Embryonic facial prominence (tissue), 1 donor: ENCODE data around the gene PRTN3.

ENCODE experiments used
- DNase-seq: peaks from one replicate; pipeline ENCODE4 v3.0.0-alpha.2; 2016; ENCODE audit errors: extremely low spot score

PRTN3 gene

GRCh38 chr19:840519-841206, at the start of gene PRTN3:
Gene PRTN3 (plus strand): TSS chr19:840999. CDS start chr19:841009, 10 bp downstream.
- DNase-seq = no peak

- no peak for DNase-seq
Observed at GRCh38 chr19:791007-791566, 49.7 kb upstream of the PRTN3 start.

DNA sequence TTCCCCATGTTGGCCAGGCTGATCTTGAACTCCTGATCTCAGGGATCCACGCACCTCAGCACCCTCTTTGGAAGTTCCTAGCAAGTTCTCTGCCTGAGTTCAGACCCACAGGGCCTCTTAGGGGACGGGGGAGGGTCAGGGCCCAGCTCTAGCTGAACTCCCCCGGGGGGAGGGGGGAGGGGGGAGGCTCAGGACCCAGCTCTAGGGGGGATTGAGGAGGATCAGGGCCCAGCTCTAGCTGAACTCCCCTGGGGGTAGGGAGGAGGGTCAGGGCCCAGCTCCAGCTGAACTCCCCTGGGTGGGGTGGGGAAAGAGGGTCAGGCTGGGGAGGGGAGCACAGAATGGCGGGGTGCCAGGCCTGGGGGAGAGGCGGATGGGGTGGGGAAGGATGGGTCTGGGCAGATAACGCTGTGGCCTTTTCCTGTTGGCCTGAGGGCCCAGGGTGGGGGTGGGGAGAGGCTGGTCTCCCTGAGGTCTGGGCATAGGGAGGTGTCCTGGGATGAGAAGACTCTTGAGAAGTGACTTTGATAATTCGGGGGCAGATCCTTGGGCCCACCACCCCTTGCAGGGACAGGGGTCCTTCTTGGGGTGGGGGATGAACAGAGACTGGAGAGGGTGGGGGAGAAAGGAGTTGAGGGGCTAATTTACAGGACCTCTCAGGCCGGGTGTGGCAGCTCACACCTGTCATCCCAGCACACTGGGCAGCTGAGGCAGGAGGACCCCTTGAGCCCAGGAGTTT, 49.1 kb upstream of the PRTN3 start:
- DNase-seq = no peak

DNA sequence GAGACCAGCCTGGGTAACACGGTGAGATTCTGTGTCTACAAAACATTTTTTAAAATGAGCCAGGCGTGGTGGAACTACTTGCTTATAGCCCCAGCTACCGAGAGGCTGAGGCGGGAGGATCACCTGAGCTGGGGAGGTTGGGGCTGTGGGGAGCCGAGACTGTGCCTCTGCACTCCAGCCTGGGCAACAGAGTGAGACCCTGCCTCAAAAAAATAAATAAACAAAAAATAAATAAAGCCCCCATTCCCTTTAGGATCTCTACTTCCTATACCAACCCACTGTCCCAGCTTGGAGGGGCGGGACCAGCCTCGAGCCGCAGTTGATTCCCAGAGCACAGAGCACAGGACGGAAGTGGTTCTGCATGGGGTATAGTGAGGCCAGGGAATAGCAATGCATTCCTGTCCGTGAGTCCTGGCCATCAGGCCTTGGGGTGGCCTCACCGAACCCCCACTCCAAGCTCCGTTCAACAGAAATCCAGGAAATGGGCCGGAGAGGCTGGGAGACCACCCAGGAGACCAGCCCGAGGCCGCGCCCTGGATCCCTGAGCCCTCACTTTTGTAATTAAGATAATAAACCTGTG, 48.4 kb upstream of the PRTN3 start:
- no peak for DNase-seq

DNA sequence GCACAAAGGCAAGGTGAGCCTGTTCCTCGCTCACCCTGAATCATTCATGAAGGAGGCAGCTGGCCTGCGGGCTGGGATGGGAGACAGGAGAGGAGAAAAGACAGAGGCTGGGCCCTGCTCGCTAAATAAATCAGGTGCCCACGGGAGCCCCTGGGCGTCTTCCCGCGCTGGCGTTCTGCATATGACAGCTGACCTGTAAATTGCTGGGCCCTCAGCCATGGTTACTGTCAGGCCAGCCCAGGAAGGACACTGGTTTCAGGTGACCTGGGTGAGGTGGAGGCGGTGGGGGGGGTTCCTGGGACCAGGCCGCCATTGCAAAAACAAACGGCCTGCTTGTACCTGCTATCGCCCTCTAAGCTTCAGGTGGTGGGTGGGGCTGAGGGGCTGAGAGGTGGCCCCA, 47.0 kb upstream of the PRTN3 start:
- DNase-seq = no peak

- DNase-seq = no peak
Observed at GRCh38 chr19:795073-795611, 45.7 kb upstream of the PRTN3 start.

- no peak for DNase-seq
Observed at GRCh38 chr19:795691-796581, 44.9 kb upstream of the PRTN3 start.

- peak; percentile 100 for DNase-seq
Observed at GRCh38 chr19:796692-797527, 43.9 kb upstream of the PRTN3 start, which contains the start of gene PTBP1. Gene PTBP1 (plus strand): TSS chr19:797452. CDS start chr19:797498, 46 bp downstream.

- peak; percentile 76 for DNase-seq
Observed at GRCh38 chr19:797528-798414, 43.0 kb upstream of the PRTN3 start.

GRCh38 chr19:798415-799075, 42.3 kb upstream of the PRTN3 start:
- no peak for DNase-seq

GRCh38 chr19:799076-799881, 41.5 kb upstream of the PRTN3 start:
- DNase-seq = no peak

DNA sequence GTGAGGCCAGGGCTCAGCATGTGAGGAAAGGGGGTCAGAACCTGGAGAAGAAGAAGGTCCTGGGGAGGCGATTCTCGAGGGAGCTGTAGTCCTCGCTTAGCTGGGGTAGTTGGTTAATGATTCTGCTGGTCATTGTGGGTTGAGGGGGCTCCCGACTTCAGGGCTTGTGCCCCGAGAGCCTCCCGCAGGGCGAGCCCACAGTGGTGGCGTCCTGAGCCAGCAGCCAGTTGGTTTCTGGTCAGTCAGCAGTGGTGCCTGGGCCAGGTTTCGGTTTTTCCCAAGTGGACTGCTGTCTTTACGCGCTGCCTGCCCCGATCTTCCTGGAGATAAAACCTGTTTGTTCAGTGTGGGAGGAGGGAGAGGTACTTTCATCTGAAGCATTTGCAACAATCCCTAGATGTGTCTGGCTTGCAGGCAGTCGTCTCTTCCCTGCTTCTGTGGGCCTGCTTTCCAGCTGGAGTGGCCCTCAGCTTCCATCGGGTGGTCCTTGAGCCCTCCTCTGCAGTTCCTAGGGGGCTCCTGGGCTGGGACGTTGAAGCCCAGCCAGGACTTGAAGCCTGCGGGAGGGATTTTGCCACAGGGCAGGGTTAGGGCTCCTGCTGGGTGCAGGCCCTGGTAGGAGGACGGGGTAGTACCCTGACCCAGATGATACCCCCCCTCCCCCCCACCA, 40.3 kb upstream of the PRTN3 start:
- DNase-seq = no peak

DNA sequence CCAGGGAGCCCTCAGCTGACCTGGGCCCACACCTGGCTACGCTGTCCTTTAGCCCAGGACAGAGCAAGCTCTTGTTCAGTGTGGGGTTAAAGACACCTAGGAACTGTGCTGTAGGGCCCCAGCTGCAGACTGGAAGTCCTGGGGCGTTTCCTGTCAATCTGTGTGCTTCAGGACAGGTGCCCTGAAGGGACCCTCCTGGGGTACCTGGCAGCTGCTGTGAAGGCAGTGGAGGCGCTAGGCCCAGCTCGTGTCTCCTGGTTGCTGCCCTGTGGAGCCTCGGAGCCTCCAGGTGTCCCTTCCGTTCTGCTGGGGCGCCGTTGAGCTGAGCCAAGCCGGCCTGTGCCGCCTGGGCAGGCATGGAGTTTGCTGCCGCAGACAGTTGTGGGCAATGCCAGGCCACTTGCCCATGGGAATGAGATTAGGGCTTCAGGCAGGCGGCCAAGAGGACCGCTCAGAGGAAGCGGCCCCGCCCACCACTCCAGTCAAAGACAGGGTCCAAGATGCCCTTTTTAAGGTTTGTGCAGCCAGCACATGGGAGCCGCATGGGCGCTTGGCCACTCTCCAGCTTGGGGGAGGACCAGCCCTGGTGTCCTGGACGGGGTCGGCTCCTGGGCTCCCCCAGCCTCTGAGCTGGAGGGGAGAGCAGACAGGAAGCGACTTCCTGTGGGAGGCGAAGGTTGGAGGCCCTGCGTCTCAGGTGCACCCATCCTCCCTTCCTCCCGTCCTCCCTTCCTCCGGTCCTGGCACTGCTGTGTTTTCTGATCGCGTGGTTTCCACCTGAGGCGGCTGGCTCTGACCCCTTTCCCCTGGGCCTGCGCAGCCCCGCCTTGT, 39.6 kb upstream of the PRTN3 start:
- DNase-seq = no peak

- no peak for DNase-seq
Observed at GRCh38 chr19:801861-802497, 38.8 kb upstream of the PRTN3 start.

GRCh38 chr19:802498-803098, 38.2 kb upstream of the PRTN3 start:
- DNase-seq = no peak
